ENCODE results near the gene PDLIM1. TPM values are rescaled to one million over a fixed set of nuclear protein-coding genes. Genes with fewer than 3 reads are reported as not detected.
A peak's percentile ranks its signal among the peaks of the same experiment; 100 is the strongest.

The PDLIM1 gene
- total RNA-seq, 1 experiment from 2014 or later, result 115 TPM

GRCh38 chr10:95263864-95264226, 27.0 kb downstream of the PDLIM1 start:
- H3K27ac Mint-ChIP-seq, result peak overlapping the region; percentile 78 to 100 (median 93); a peak in 6 of 7 replicates
- H3K9me3 Mint-ChIP-seq, result no peaks in the 10 kb centered on the region
- no peaks in the 10 kb centered on the region for H3K27me3 ChIP-seq (ENCODE audit: insufficient read depth, low read length)
- TF ChIP-seq, protein P1, sequence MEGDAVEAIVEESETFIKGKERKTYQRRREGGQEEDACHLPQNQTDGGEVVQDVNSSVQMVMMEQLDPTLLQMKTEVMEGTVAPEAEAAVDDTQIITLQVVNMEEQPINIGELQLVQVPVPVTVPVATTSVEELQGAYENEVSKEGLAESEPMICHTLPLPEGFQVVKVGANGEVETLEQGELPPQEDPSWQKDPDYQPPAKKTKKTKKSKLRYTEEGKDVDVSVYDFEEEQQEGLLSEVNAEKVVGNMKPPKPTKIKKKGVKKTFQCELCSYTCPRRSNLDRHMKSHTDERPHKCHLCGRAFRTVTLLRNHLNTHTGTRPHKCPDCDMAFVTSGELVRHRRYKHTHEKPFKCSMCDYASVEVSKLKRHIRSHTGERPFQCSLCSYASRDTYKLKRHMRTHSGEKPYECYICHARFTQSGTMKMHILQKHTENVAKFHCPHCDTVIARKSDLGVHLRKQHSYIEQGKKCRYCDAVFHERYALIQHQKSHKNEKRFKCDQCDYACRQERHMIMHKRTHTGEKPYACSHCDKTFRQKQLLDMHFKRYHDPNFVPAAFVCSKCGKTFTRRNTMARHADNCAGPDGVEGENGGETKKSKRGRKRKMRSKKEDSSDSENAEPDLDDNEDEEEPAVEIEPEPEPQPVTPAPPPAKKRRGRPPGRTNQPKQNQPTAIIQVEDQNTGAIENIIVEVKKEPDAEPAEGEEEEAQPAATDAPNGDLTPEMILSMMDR (conservative IDR thresholded peaks at IDR 0.05), result no peak
- H3K23ac ChIP-seq (ENCODE audit: insufficient read length, low read depth, low read length), result no peak overlapping the region
- peaks cover 13% of the 10 kb centered on the region for H3K4me1 ChIP-seq (ENCODE audit: insufficient read depth, low read length)
- H3K4me1 Mint-ChIP-seq, result peaks cover 46 to 56% of the 10 kb centered on the region in 2 experiments
- peak overlapping the region; percentile 73 for H3K27ac ChIP-seq (ENCODE audit: insufficient read length, low read depth, low read length)
- H2AK5ac ChIP-seq (ENCODE audit: insufficient read length, low read length), result no peak overlapping the region
- H4K8ac ChIP-seq (replicated peaks; ENCODE audit: insufficient read length, low read depth, low read length), result no peak overlapping the region
- H2AFZ ChIP-seq (ENCODE audit: low read length), result no peak overlapping the region
- peaks cover 4% of the 10 kb centered on the region for H3K79me1 ChIP-seq (ENCODE audit: insufficient read depth, low read depth, low read length, poor library complexity, severe bottlenecking)
- H2BK12ac ChIP-seq (ENCODE audit: insufficient read length, low read depth, low read length), result no peak overlapping the region
- no peak overlapping the region for H3K56ac ChIP-seq (ENCODE audit: insufficient read length, low read depth, low read length)
- H3K36me3 Mint-ChIP-seq (ENCODE audit: insufficient read depth in 1 of 3, low read depth in 3 of 3), result peaks cover 8 to 64% (median 51%) of the 10 kb centered on the region in 3 experiments; a peak in 6 of 7 replicates
- H2BK5ac ChIP-seq (ENCODE audit: insufficient read length, low read length), result no peak overlapping the region
- no peak overlapping the region for H2BK120ac ChIP-seq (ENCODE audit: low read depth, low read length, poor library complexity, severe bottlenecking)
- H4K91ac ChIP-seq (ENCODE audit: insufficient read length, low read depth, low read length), result no peak overlapping the region
- H3T11ph ChIP-seq (ENCODE audit: low read length), result no peak overlapping the region
- no peaks in the 10 kb centered on the region for H3K27me3 Mint-ChIP-seq (ENCODE audit: low read depth)
- H4K20me1 ChIP-seq (ENCODE audit: control insufficient read depth, insufficient read depth, insufficient read length), result no peaks in the 10 kb centered on the region
- H2BK20ac ChIP-seq (ENCODE audit: low read depth, low read length, poor library complexity, severe bottlenecking), result no peak overlapping the region
- H3K4me2 ChIP-seq (ENCODE audit: insufficient read depth, insufficient read length, low read length), result peak overlapping the region; percentile 9
- H3K14ac ChIP-seq (ENCODE audit: insufficient read depth, low read length), result no peak overlapping the region; the same call in 1 of the 2 replicates
- no peaks in the 10 kb centered on the region for H3K79me2 ChIP-seq (ENCODE audit: insufficient read depth, low read length)
- H3K4me3 Mint-ChIP-seq, result no peak overlapping the region; a peak in 1 of 5 replicates
- H4K5ac ChIP-seq (ENCODE audit: insufficient read length, low read depth, low read length), result no peak overlapping the region
- H3K9me3 ChIP-seq (ENCODE audit: control insufficient read depth, low read depth, low read length), result no peaks in the 10 kb centered on the region
- no peaks in the 10 kb centered on the region for H3K23me2 ChIP-seq (ENCODE audit: insufficient read length, low read depth, low read length, poor library complexity, severe bottlenecking)
- H2BK15ac ChIP-seq (ENCODE audit: low read depth, low read length), result no peak overlapping the region
- no peak overlapping the region for H3K4ac ChIP-seq (ENCODE audit: low read depth, low read length)
- peak overlapping the region; percentile 18 for H3K18ac ChIP-seq (ENCODE audit: insufficient read length, low read depth, low read length)
- DNase-seq, result no peak
- no peak overlapping the region for H3K9ac ChIP-seq (ENCODE audit: extremely low read depth, insufficient read length, low read length)
- no CpG with 5 or more reads among the region's 7 CpGs for WGBS (ENCODE audit: extremely low coverage, insufficient read length, low lambda C conversion rate)
